ENCODE results near the gene ANKS6. TPM values are rescaled to one million over a fixed set of nuclear protein-coding genes. Genes with fewer than 3 reads are reported as not detected.

Gene ANKS6
- total RNA-seq, 4 donors from 2014 or later = 7.0 to 37.8 (median 10.3) TPM

GRCh38 chr9:98789483-98790133 is 6.7 kb downstream of the ANKS6 start:
- DNase-seq (ENCODE audit: low spot score in 2 of 2) = no peak
- Histone ChIP-seq H3K9me3 (no peaks in the 10 kb centered on the region), H3K4me1 (peaks cover 27% of the 10 kb centered on the region), H3K27ac (no peak overlapping the region), H3K27me3 (no peaks in the 10 kb centered on the region), H3K4me3 (no peak overlapping the region), H3K36me3 (no peaks in the 10 kb centered on the region)
- WGBS = no CpG with 5 or more reads among the region's 5 CpGs
- TF ChIP-seq CTCF (IDR thresholded peaks at IDR 0.05) (no peak), EP300 (IDR thresholded peaks at IDR 0.05) (no peak), POLR2AphosphoS5 (IDR thresholded peaks at IDR 0.05) (no peak), POLR2A (IDR thresholded peaks at IDR 0.05) (no peak)

DNA sequence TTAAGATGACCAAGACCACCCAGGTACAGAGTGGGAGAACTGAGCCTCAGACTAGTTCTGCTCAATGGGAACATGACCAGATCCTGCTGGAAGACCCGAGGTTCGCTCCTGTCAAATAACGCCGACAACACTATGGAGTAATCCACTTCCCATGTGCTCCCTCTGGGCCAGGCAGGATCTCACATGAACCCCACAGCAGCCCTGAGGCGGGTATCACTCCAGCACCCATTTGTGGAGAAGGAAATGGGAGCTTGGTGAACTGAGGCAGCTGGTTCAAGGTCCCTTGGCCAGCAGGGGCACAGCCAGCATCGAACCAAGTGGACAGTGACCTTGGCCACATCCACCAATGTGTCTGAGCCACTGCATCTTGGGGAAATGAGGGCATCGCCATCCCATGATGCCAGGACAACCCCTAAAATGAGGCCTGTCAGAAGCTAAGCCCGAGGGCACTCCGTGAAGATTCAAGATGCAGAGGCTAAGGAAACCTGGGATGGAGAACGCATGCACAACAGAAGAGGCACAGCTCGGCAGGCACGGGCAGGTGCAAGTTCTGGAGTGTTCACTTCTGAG is 8.5 kb downstream of the ANKS6 start:
- Histone ChIP-seq H3K4me3 (no peak overlapping the region), H3K9me3 (no peaks in the 10 kb centered on the region), H3K27me3 (no peaks in the 10 kb centered on the region), H3K27ac (no peak overlapping the region), H3K4me1 (peaks cover 17% of the 10 kb centered on the region), H3K36me3 (no peaks in the 10 kb centered on the region)
- WGBS = 90% methylated on average over 12 of the region's 12 CpGs
- no peak for DNase-seq (ENCODE audit: low spot score in 2 of 2)
- TF ChIP-seq EP300 (IDR thresholded peaks at IDR 0.05) (no peak), CTCF (IDR thresholded peaks at IDR 0.05) (no peak), POLR2A (IDR thresholded peaks at IDR 0.05) (no peak), POLR2AphosphoS5 (IDR thresholded peaks at IDR 0.05) (no peak)

GRCh38 chr9:98786750-98787510 is 9.4 kb downstream of the ANKS6 start:
- peaks cover 24% of the 10 kb centered on the region for H3K4me1 ChIP-seq
- H3K9me3 ChIP-seq = no peaks in the 10 kb centered on the region
- H3K36me3 ChIP-seq = no peaks in the 10 kb centered on the region
- TF ChIP-seq EP300 (IDR thresholded peaks at IDR 0.05) = no peak
- no peak for TF ChIP-seq POLR2A (IDR thresholded peaks at IDR 0.05)
- TF ChIP-seq POLR2AphosphoS5 (IDR thresholded peaks at IDR 0.05) = no peak
- no peak for TF ChIP-seq CTCF (IDR thresholded peaks at IDR 0.05)
- no peak overlapping the region for H3K4me3 ChIP-seq
- H3K27ac ChIP-seq = no peak overlapping the region
- no peaks in the 10 kb centered on the region for H3K27me3 ChIP-seq
- 94% methylated on average over 4 of the region's 4 CpGs for WGBS
- no peak for DNase-seq (ENCODE audit: low spot score in 2 of 2)

- H3K4me1 ChIP-seq = peaks cover 17% of the 10 kb centered on the region
- peaks cover 4% of the 10 kb centered on the region for H3K36me3 ChIP-seq
- H3K27me3 ChIP-seq = no peaks in the 10 kb centered on the region
- 61% methylated on average over 11 of the region's 11 CpGs for WGBS
- H3K9me3 ChIP-seq = no peaks in the 10 kb centered on the region
- no peak overlapping the region for H3K4me3 ChIP-seq
- H3K27ac ChIP-seq = no peak overlapping the region
- TF ChIP-seq EP300 (IDR thresholded peaks at IDR 0.05) = no peak
- no peak for TF ChIP-seq CTCF (IDR thresholded peaks at IDR 0.05)
- TF ChIP-seq POLR2A (IDR thresholded peaks at IDR 0.05) = no peak
- no peak for TF ChIP-seq POLR2AphosphoS5 (IDR thresholded peaks at IDR 0.05)
- DNase-seq (ENCODE audit: low spot score in 2 of 2) = no peak
Measured at GRCh38 chr9:98784831-98785806, 11.2 kb downstream of the ANKS6 start.
